ENCODE data around the gene TSC22D3. TPM values are rescaled to one million over a fixed set of nuclear protein-coding genes. Genes with fewer than 3 reads are reported as not detected.
"Not testable (repeated sequence)": the region's sequence is repeated elsewhere in the genome, so short reads cannot be mapped to it uniquely, and the experiment has no call there.

The TSC22D3 gene
- total and polyA plus RNA-seq, 3 experiments from 2014 or later = 45.0 to 790 (median 47.3) TPM

DNA sequence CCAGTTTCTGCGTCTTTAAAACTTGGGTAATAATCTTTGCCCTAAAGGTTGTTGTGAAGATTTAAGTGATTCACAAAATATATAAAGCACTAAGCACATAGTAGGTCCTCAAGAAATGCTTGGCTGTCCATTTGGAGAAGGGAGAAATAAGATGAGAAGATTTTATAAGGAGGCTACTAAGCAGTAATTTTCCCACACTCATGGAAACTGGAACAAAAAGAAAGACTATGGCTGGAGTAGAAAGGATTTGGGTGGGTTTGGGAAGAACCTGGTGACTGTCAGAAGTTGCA is 100.3 kb downstream of the TSC22D3 start:
- H3K9me3 Mint-ChIP-seq = peaks cover 0 to 2% (median 0%) of the 10 kb centered on the region in 5 donors
- Histone ChIP-seq H3K36me3 (ENCODE audit: insufficient read depth, low read length) (no peaks in the 10 kb centered on the region), H3K27me3 (ENCODE audit: insufficient read depth, low read length, poor library complexity, severe bottlenecking) (no peaks in the 10 kb centered on the region), H3K9me3 (ENCODE audit: low read length) (no peaks in the 10 kb centered on the region), H3K4me3 (ENCODE audit: low read length) (peak overlapping the region; percentile 53), H3K4me1 (ENCODE audit: insufficient read depth, low read length) (peaks cover 64% of the 10 kb centered on the region), H3K27ac (ENCODE audit: low read depth, low read length) (peak overlapping the region; percentile 99)
- H3K4me1 Mint-ChIP-seq = peaks cover 66 to 83% (median 76%) of the 10 kb centered on the region in 3 donors
- peaks cover 0 to 3% (median 0%) of the 10 kb centered on the region in 3 donors for H3K36me3 Mint-ChIP-seq
- peak overlapping the region; percentile 82 to 91 (median 84) for H3K4me3 Mint-ChIP-seq
- H3K27me3 Mint-ChIP-seq = peaks cover 0 to 14% of the 10 kb centered on the region in 2 donors
- DNase-seq = no peak
- CTCF ChIA-PET = interaction anchor here (10.9 kb wide), 1 partner anchor 39 kb away, joined by 300 read pairs; no protein-coding TSS in a partner anchor
- POLR2A ChIA-PET = interaction anchor here (0.7 to 9.4 kb wide), 2 partner anchors 39 to 67 kb away, joined by 3 to 330 read pairs; no protein-coding TSS in a partner anchor
- H3K27ac Mint-ChIP-seq = peak overlapping the region; percentile 99 to 100 (median 100)

- no peaks in the 10 kb centered on the region for H3K36me3 ChIP-seq (ENCODE audit: insufficient read depth, low read length)
- H3K9me3 ChIP-seq (ENCODE audit: low read length) = no peaks in the 10 kb centered on the region
- peak in 3 of 5 donors; percentile 7 to 78 (median 26) for DNase-seq
- H3K4me3 ChIP-seq (ENCODE audit: low read length) = peak overlapping the region; percentile 53
- H3K4me3 Mint-ChIP-seq = peak overlapping the region; percentile 82 to 87 (median 84)
- H3K9me3 Mint-ChIP-seq = peaks cover 0 to 2% (median 0%) of the 10 kb centered on the region in 5 donors
- POLR2A ChIA-PET = interaction anchor here (0.7 to 9.4 kb wide), 6 partner anchors 40 to 152 kb away, joined by 3 to 330 read pairs (median 16); partner anchors contain the start of genes NCBP2L, PRPS1 and TSC22D3
- peaks cover 62% of the 10 kb centered on the region for H3K4me1 ChIP-seq (ENCODE audit: insufficient read depth, low read length)
- peak overlapping the region; percentile 99 for H3K27ac ChIP-seq (ENCODE audit: low read depth, low read length)
- peaks cover 0 to 14% of the 10 kb centered on the region in 2 donors for H3K27me3 Mint-ChIP-seq
- peak overlapping the region; percentile 99 to 100 (median 100) for H3K27ac Mint-ChIP-seq
- H3K36me3 Mint-ChIP-seq = peaks cover 0 to 3% (median 0%) of the 10 kb centered on the region in 3 donors
- no peaks in the 10 kb centered on the region for H3K27me3 ChIP-seq (ENCODE audit: insufficient read depth, low read length, poor library complexity, severe bottlenecking)
- CTCF ChIA-PET = interaction anchor here (0.9 to 10.9 kb wide), 5 partner anchors 40 to 224 kb away, joined by 3 to 300 read pairs (median 33); partner anchors contain the start of genes MID2, NCBP2L and TSC22D3
- H3K4me1 Mint-ChIP-seq = peaks cover 63 to 77% (median 73%) of the 10 kb centered on the region in 3 donors
These were observed 100.9 kb downstream of the TSC22D3 start for GRCh38 chrX:107674480-107675364.

- CTCF ChIA-PET = interaction anchor here (0.7 to 10.9 kb wide), 11 partner anchors 11 to 224 kb away, joined by 3 to 300 read pairs (median 6); partner anchors contain the start of genes MID2, NCBP2L, PRPS1 and TSC22D3
- Mint-ChIP-seq H3K36me3 (peaks cover 0 to 5% (median 0%) of the 10 kb centered on the region in 3 donors), H3K27me3 (peaks cover 0 to 15% of the 10 kb centered on the region in 2 donors), H3K27ac (peak overlapping the region; percentile 99 to 100 (median 100)), H3K4me3 (peak overlapping the region; percentile 82 to 87 (median 84)), H3K4me1 (peaks cover 58 to 73% (median 70%) of the 10 kb centered on the region in 3 donors), H3K9me3 (peaks cover 0 to 2% (median 0%) of the 10 kb centered on the region in 5 donors)
- POLR2A ChIA-PET = interaction anchor here (0.6 to 9.4 kb wide), 7 partner anchors 29 to 223 kb away, joined by 3 to 330 read pairs (median 9); partner anchors contain the start of genes NCBP2L, PRPS1 and TSC22D3
- no peaks in the 10 kb centered on the region for H3K36me3 ChIP-seq (ENCODE audit: insufficient read depth, low read length)
- H3K9me3 ChIP-seq (ENCODE audit: low read length) = no peaks in the 10 kb centered on the region
- H3K27ac ChIP-seq (ENCODE audit: low read depth, low read length) = peak overlapping the region; percentile 99
- H3K4me3 ChIP-seq (ENCODE audit: low read length) = peak overlapping the region; percentile 66
- H3K4me1 ChIP-seq (ENCODE audit: insufficient read depth, low read length) = peaks cover 55% of the 10 kb centered on the region
- no peaks in the 10 kb centered on the region for H3K27me3 ChIP-seq (ENCODE audit: insufficient read depth, low read length, poor library complexity, severe bottlenecking)
- peak; percentile 78 to 99 (median 97) for DNase-seq
These were observed 101.6 kb downstream of the TSC22D3 start for GRCh38 chrX:107673933-107674479.

DNA sequence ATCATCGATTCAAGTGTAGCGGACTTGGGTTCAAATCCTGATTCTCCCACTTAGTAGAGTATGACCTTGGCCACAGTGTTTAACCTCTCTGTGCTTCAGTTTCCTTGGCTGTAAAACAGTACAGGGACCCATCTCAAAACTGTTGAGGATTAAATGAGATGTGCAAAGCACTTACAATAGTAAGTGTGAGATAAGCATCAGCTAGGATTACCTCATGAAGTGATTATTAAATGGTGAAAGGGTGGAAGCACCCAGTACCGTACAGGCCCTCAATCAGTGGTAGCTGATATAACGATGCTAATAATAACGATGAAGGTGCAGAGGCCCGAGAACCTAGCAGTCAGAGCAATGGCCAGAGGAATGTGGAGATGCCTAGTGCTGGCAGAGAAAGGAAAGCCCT is 102.2 kb downstream of the TSC22D3 start:
- ChIA-PET POLR2A (interaction anchor here (0.6 to 9.4 kb wide), 9 partner anchors 29 to 222 kb away, joined by 3 to 330 read pairs (median 6); partner anchors contain the start of genes NCBP2L, PRPS1 and TSC22D3), CTCF (interaction anchor here (0.7 to 10.9 kb wide), 18 partner anchors 9 to 225 kb away, joined by 3 to 300 read pairs (median 6); partner anchors contain the start of genes MID2, NCBP2L, PRPS1 and TSC22D3)
- Histone ChIP-seq H3K27me3 (ENCODE audit: insufficient read depth, low read length, poor library complexity, severe bottlenecking) (no peaks in the 10 kb centered on the region), H3K36me3 (ENCODE audit: insufficient read depth, low read length) (no peaks in the 10 kb centered on the region), H3K4me1 (ENCODE audit: insufficient read depth, low read length) (peaks cover 49% of the 10 kb centered on the region), H3K4me3 (ENCODE audit: low read length) (peak overlapping the region; percentile 66), H3K27ac (ENCODE audit: low read depth, low read length) (peak overlapping the region; percentile 99), H3K9me3 (ENCODE audit: low read length) (no peaks in the 10 kb centered on the region)
- Mint-ChIP-seq H3K36me3 (peaks cover 0 to 5% (median 0%) of the 10 kb centered on the region in 3 donors), H3K27ac (peak overlapping the region; percentile 99 to 100 (median 100)), H3K27me3 (peaks cover 0 to 16% of the 10 kb centered on the region in 2 donors), H3K4me1 (peaks cover 52 to 68% (median 64%) of the 10 kb centered on the region in 3 donors), H3K9me3 (peaks cover 0 to 2% (median 0%) of the 10 kb centered on the region in 5 donors), H3K4me3 (peak overlapping the region; percentile 81 to 87 (median 84))
- no peak for DNase-seq

DNA sequence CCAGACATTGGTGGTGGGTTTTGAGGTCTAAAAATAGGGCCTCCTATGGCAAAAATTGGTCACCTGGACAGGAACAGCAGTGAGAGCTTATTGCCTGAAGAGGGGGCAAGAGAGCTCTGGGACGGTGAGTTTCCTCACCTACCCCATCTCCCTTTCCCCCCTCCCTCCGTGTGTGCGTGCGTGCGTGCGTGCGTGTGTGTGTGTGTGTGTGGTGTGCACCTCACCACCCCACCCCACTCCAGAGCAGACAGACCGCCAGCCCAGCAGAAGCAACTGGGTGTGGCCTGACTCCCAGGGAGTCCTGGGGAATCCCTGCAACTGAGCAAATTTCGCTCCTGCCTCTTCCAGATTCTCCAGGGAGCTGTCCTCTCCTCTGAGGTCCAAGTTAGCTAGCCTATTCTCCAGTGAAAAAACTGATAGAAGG is 102.6 kb downstream of the TSC22D3 start:
- Histone ChIP-seq H3K4me3 (ENCODE audit: low read length) (peak overlapping the region; percentile 66), H3K4me1 (ENCODE audit: insufficient read depth, low read length) (peaks cover 45% of the 10 kb centered on the region), H3K27me3 (ENCODE audit: insufficient read depth, low read length, poor library complexity, severe bottlenecking) (no peaks in the 10 kb centered on the region), H3K9me3 (ENCODE audit: low read length) (no peaks in the 10 kb centered on the region), H3K27ac (ENCODE audit: low read depth, low read length) (peak overlapping the region; percentile 99), H3K36me3 (ENCODE audit: insufficient read depth, low read length) (no peaks in the 10 kb centered on the region)
- ChIA-PET POLR2A (interaction anchor here (0.5 to 9.4 kb wide), 8 partner anchors 13 to 222 kb away, joined by 3 to 330 read pairs (median 8); partner anchors contain the start of genes NCBP2L, PRPS1 and TSC22D3), CTCF (interaction anchor here (0.7 to 10.9 kb wide), 20 partner anchors 9 to 224 kb away, joined by 3 to 300 read pairs (median 6); partner anchors contain the start of genes MID2, NCBP2L, PRPS1 and TSC22D3)
- Mint-ChIP-seq H3K4me1 (peaks cover 48 to 63% (median 59%) of the 10 kb centered on the region in 3 donors), H3K27ac (peak overlapping the region; percentile 99 to 100 (median 100)), H3K27me3 (peaks cover 0 to 14% of the 10 kb centered on the region in 2 donors), H3K36me3 (peaks cover 0 to 5% (median 0%) of the 10 kb centered on the region in 3 donors), H3K9me3 (peaks cover 0 to 2% (median 0%) of the 10 kb centered on the region in 5 donors), H3K4me3 (peak overlapping the region; percentile 81 to 87 (median 84))
- peak; percentile 61 to 91 (median 90) for DNase-seq

DNA sequence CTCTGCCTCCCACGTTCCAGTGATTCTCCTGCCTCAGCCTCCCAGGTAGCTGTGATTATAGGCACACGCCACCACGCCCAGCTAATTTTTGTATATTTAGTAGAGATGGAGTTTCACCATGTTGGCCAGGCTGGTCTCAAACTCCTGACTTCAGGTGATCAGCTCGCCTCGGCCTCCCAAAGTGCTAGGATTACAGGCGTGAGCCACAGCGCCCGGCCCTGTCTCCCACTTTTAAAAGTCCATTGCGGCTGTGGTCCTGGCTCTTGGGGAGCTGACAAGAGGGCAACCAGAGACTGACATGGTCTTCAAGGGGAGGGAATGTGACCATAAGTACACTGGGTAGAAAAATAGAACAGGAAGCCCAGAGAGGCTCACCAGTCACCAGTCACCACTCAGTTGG is 104.3 kb downstream of the TSC22D3 start:
- DNase-seq; H3K9me3 ChIP-seq (ENCODE audit: low read length); H3K4me3 ChIP-seq (ENCODE audit: low read length); H3K36me3 Mint-ChIP-seq; H3K4me3 Mint-ChIP-seq; H3K36me3 ChIP-seq (ENCODE audit: insufficient read depth, low read length); POLR2A ChIA-PET; H3K9me3 Mint-ChIP-seq; H3K27me3 ChIP-seq (ENCODE audit: insufficient read depth, low read length, poor library complexity, severe bottlenecking); H3K27ac ChIP-seq (ENCODE audit: low read depth, low read length): not testable (repeated sequence)
- Mint-ChIP-seq H3K27me3 (peaks cover 0 to 16% of the 10 kb centered on the region in 2 donors), H3K27ac (peak overlapping the region in 5 of 8 donors; percentile 17 to 82 (median 58)), H3K4me1 (peaks cover 42 to 54% (median 46%) of the 10 kb centered on the region in 3 donors)
- peaks cover 34% of the 10 kb centered on the region for H3K4me1 ChIP-seq (ENCODE audit: insufficient read depth, low read length)
- CTCF ChIA-PET = interaction anchor here (1.4 to 10.9 kb wide), 3 partner anchors 11 to 106 kb away, joined by 5 to 300 read pairs (median 7); partner anchors contain the start of gene NCBP2L

Measured in CD8-positive, alpha-beta memory T cell (primary cell).